HG02885 (cell line): ENCODE data around the gene CREBBP.

Experiments
- ATAC-seq: cut with Tn5 transposase; IDR thresholded peaks from one replicate; pipeline ENCODE4 v1.9.1; 2021; ENCODE audit warnings: mild to moderate bottlenecking; ENCODE audit not compliant: unreplicated experiment, poor library complexity

CREBBP gene

GRCh38 chr16:3691761-3692160, 188.8 kb downstream of the CREBBP start:
- ATAC-seq, result no peak

DNA sequence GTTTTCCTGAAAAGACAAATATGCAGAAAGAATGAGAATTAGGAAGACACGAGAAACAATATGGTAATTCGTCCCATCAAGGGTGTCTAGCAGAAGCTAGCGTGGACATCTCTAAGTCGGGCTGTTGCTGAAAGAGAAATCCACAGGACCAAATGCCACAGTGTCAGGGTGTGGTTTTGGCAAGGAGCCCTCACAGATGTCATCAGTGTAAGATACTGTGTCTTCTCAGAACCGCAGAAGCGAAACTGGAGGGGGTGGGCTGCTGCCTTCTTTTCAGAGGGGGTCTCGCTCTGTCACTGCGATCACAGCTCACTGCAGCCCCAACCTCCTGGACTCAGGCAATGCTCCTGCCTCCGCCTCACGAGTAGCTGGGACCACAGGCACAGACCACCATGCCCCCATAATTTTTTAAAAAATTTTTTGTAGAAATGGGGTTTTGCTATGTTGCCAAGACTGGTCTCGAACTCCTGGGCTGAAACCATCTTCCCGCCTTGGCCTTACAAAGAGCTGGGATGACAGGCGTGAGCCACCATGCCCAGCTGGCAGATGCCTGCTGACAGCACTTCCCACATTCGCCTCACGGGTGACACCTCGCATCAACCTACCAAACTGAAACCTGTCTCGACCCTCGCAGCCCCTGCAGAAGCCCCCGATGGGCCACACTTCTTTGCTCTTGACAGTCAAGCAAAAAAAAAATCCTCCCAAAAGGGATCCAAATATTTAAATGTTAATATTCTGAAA, 189.4 kb downstream of the CREBBP start:
- no peak for ATAC-seq

DNA sequence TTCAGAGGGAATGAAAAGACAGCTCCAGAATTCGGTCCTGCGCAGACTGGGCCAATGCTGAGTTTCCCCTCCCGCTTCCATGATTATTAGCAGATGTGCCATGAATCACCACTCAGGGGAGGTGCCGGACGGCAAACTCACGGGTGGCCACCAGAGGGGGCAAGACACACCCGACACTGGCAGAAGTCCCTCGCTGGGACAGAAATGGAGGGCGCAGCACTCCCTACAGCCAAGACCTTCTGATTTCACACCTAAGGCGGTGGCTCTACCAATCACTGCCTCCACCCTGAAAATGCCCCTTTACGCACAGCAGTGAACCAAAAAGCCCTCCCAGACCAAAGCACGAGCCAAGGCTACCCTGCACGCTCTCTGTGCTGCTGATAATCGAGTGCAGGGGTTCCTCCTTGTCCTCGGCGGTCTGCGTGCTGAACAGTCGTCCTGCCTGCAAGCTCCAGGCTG, 190.0 kb downstream of the CREBBP start:
- peak; percentile 54 for ATAC-seq

GRCh38 chr16:3689731-3690130, 190.8 kb downstream of the CREBBP start:
- ATAC-seq, result no peak

- no peak for ATAC-seq
Observed at GRCh38 chr16:3687792-3688191, 192.7 kb downstream of the CREBBP start.

DNA sequence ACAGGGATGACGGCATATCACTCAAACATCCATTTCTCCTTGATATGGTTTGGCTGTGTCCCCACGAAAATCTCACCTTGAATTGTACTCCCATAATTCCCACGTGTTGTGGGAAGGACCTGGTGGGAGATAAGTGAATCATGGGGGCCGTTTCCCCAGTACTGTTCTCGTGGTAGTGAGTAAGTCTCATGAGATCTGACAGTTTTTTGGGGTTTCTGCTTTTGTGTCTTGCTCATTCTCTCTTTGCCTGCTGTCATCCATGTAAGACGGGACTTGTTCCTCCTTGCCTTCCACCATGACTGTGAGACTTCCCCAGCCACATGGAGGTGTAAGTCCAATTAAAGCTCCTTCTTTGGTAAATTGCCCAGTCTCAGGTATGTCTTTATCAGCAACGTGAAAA, 193.5 kb downstream of the CREBBP start:
- ATAC-seq, result no peak

DNA sequence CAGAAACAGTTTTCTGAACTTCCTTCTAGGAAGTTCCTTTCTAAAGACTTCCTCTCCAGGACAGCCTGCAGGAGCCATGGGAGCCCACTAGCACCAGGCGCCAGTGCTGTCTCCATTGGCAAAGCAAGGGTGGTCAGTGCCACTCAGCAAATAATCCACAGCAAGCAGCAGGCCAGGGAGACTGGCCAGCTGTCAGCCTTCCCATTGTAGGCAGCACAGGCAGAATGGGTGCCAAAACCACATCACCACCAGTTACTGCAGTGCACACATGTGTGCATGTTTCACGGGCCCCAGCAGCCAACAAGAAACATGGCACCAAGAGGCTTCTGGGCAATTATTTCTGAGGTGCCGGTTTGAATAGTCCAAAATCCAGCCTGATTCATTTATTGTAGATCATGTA, 199.3 kb downstream of the CREBBP start:
- ATAC-seq, result no peak

GRCh38 chr16:3677994-3678393, 202.5 kb downstream of the CREBBP start:
- ATAC-seq, result no peak

DNA sequence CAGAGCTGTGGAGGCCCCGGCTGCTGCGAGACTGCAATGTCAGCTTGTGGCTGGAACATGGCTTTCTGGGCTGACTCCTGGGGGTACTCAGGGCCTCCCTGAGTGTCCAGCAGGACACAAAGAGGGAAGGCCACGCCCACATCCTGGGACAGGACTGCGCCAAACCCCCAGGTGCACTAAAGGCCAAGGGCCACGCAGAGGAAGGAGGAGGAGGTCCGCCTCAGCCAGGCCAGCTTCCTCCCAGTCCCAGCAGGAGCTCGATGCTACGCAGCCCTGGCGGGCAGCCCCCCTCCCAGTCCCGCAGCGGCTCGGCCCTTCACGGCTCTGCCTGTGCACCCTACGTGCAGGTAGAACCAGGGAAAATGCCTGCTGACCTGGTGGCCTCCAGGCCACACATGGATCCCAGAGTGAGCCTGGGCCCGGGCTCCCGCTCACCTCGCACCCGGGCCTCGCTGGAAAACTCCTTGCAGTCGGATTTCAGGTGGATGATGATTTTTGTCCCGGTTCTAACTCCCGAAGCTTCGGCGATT, 204.8 kb downstream of the CREBBP start:
- no peak for ATAC-seq
